GM18873 (cell line): ENCODE results near the gene ZNF189.
"Not testable (repeated sequence)": the region's sequence is repeated elsewhere in the genome, so short reads cannot be mapped to it uniquely, and the experiment has no call there.

Source experiments
- ATAC-seq: cut with Tn5 transposase; IDR thresholded peaks from one replicate; pipeline ENCODE4 v1.9.1; 2021; ENCODE audit warnings: mild to moderate bottlenecking, moderate library complexity, moderate number of reproducible peaks; ENCODE audit not compliant: unreplicated experiment, low FRiP score

Gene ZNF189

GRCh38 chr9:101376111-101376848 lies 22.4 kb upstream of the ZNF189 start:
- ATAC-seq = no peak

- ATAC-seq = no peak
These were observed 18.4 kb upstream of the ZNF189 start for GRCh38 chr9:101380295-101380694.

GRCh38 chr9:101381118-101381517 lies 17.5 kb upstream of the ZNF189 start:
- no peak for ATAC-seq

GRCh38 chr9:101381833-101382342 lies 16.8 kb upstream of the ZNF189 start:
- no peak for ATAC-seq

GRCh38 chr9:101383361-101383760 lies 15.3 kb upstream of the ZNF189 start:
- no peak for ATAC-seq

- not testable (repeated sequence) for ATAC-seq
These were observed 13.6 kb upstream of the ZNF189 start, which contains the start of gene BAAT for GRCh38 chr9:101384873-101385536. TSS of gene BAAT (minus strand) at chr9:101385006. CDS start at chr9:101371404, 13,602 bp downstream.

GRCh38 chr9:101387871-101388506 lies 10.7 kb upstream of the ZNF189 start:
- ATAC-seq = no peak

GRCh38 chr9:101388507-101388993 lies 10.1 kb upstream of the ZNF189 start:
- ATAC-seq = no peak

- ATAC-seq = no peak
These were observed 5.5 kb upstream of the ZNF189 start for GRCh38 chr9:101393135-101393534.

- ATAC-seq = no peak
These were observed 4.0 kb upstream of the ZNF189 start for GRCh38 chr9:101394687-101395086.

- ATAC-seq = no peak
These were observed 944 bp upstream of the ZNF189 start for GRCh38 chr9:101397746-101398067.

GRCh38 chr9:101398930-101399642 lies 435 bp downstream of the ZNF189 start:
- ATAC-seq = no peak

- no peak for ATAC-seq
These were observed 956 bp downstream of the ZNF189 start for GRCh38 chr9:101399643-101399970.

GRCh38 chr9:101400120-101400519 lies 1.5 kb downstream of the ZNF189 start:
- no peak for ATAC-seq

GRCh38 chr9:101403516-101404285 lies 5.0 kb downstream of the ZNF189 start:
- ATAC-seq = no peak

- no peak for ATAC-seq
These were observed 9.9 kb downstream of the ZNF189 start for GRCh38 chr9:101408374-101409078.

- no peak for ATAC-seq
These were observed 10.4 kb downstream of the ZNF189 start for GRCh38 chr9:101409079-101409477.

GRCh38 chr9:101414839-101415238 lies 16.2 kb downstream of the ZNF189 start:
- no peak for ATAC-seq

GRCh38 chr9:101415578-101415977 lies 16.9 kb downstream of the ZNF189 start:
- no peak for ATAC-seq
